GM18909 (cell line): ENCODE results near the gene HEXD.
A peak's percentile ranks its signal among the peaks of the same experiment; 100 is the strongest.
"Not testable (repeated sequence)": the region's sequence is repeated elsewhere in the genome, so short reads cannot be mapped to it uniquely, and the experiment has no call there.

ENCODE experiments used
- ATAC-seq: cut with Tn5 transposase; IDR thresholded peaks from one replicate; pipeline ENCODE4 v1.9.1; 2021; ENCODE audit warnings: mild to moderate bottlenecking; ENCODE audit not compliant: unreplicated experiment, poor library complexity

HEXD gene

DNA sequence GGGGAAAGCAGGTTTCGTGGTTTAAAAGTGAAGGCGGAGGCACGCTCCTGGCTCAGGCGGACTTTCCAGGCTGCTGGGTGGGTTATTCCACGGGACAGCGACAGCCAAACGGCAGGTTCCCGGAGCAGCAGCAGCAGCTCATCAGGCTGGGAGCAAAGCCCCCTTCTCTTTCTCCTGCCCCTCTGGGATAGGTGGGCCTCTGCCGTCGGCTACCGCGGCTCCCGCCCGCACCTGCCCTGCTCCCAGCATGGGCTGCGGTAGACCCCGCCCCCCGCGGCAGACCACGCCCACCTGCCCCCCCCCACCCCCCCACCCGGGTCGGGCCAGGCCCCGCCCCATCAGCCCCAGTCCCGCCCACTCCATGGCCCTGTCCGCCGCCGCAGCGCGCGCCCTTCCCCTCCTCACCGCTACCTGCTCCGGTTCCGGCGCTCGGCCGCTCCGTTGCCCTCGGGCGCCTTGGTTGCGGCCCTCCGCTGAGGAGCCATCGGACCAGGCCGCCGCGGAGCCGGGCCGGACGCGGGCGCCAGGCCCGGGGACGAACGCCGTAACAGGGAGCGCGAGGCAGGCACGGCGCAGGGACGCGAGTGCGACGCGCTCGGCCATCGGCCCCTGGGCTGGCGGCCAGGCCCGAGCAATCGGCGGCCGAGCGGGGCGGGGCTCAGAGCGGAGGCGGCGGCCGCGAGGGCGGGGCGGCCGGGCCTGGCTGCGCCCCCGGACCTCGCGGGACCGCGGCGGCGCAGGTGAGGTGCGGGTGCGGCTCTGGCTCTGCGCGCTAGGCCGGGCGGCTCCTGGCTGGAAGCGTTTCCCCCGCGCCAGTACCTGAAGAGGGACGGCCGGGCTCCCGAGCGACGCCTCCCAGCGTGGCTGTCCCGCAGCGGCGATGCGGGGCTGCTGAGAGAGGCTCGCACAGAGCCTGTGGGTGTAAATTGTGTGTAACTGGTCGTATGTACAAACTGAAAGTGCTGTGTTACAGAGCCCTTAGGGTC lies at the start of gene HEXD, which contains the start of gene OGFOD3:
Gene HEXD, plus strand, starts transcription at position 347 of the 986 bp plus-strand sequence. CDS start 1,453 bp downstream, outside the sequence.
Gene OGFOD3, minus strand, starts transcription at position 586 of the 986 bp plus-strand sequence. Its CDS starts 101 bp downstream, at position 485.
- ATAC-seq = peak; percentile 86

DNA sequence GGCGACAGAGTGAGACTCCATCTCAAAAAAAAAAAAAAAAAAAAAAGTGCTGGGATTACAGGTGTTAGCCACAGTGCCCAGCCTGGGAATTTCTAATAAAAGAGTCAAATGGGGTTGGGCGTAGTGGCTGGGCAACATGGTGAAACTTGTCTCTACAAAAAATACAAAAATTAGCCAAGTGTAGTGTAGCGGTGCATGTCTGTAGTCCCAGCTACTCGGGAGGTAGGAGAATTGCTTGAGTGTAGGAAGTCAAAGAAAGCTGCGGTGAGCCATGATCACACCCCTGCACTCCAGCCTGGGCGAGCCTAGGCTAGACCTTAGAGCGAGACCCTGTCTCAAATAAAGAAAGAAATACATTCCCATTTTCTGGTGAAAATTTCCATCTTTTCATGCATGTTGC lies 48.9 kb upstream of the HEXD start:
- ATAC-seq = no peak

DNA sequence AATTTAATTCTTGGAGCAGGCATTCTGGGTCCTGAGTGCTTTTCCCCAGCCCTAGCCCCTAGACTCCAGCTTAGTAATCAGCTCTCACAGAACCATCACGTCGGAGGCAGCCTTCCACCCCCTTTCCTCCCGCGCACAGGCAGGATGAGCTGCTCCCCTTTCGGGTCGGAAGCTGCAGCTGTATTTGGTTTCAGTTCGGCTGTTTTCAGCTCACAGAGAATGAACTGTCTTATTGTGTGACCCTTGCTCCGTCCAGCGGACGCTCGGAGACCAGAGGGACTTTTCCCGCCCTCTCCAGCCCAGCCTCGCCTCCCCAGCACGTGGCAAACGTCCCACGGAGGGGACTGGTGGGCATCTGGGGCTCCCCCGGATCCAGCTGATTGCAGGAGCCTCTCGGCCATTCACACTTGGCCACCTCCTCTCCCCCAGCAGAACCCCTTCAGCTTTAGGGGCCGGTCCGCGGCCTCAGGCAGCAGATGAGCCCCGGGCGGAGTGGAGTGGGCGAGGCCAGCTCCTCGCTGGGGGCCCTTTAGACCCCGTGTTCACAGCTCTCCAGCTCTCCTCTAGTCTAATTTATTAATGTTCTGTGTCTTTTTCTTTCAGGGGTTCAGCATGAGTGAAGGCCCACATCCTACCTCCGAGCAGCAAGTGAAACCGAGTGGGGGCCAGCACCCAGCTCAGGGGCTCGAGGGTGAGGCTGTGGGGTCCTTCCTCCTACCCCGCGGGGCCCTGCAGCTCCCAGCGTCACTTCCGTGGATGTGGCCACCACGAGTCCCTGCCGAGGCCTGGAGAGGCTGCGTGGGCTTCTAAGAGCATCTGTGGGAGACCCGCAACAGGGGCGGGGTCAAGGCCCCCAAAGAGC lies 47.4 kb upstream of the HEXD start:
- no peak for ATAC-seq

DNA sequence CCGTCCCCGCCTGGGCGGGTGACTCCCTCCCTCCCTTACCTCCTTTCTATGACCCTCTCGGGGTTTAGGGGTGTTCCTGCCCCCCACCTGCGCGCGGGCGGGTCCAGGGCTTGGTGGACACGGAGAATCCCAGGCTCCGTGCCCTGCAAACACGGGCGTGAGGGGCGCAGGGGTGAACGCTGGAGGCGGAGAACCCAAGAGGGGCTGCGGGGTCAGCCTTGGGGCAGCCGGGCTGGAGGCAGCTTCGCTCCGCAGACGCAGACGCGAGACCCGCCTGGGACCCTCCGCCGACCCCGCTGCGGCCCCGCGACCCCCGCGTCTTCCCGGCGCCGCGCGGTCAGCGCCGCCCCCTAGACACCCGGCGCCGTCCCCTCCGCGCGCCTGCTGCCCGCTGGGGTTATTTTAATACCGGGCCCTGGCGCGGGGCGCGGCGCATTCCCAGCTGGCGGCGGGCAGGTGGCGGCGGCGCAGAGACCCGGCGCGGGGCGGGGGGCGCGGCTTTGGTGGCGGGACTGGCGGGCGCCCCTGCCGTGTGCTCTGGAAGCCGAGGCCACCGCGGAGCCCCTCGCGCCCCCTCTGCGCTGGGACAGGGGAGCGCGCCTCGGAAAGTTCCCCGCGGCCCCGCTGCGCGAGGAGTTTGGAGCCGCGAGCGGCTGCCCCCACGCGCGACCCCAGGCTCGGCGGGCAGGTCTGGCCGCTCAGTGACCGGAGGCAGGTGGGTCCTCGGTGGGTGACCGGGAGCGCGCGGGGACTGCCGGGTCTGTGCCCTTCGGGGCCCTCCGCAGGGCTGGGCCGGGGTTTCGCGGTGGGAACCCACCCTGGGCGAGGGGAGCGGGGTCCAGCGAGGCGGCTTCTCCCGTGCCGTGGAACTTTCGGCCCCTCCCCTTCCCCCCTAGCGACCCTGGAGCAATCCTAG lies 46.6 kb upstream of the HEXD start, which contains the start of gene UTS2R:
Gene UTS2R, plus strand, starts transcription at position 433 of the 916 bp plus-strand sequence. CDS start 2,560 bp downstream, outside the sequence.
- ATAC-seq = no peak

DNA sequence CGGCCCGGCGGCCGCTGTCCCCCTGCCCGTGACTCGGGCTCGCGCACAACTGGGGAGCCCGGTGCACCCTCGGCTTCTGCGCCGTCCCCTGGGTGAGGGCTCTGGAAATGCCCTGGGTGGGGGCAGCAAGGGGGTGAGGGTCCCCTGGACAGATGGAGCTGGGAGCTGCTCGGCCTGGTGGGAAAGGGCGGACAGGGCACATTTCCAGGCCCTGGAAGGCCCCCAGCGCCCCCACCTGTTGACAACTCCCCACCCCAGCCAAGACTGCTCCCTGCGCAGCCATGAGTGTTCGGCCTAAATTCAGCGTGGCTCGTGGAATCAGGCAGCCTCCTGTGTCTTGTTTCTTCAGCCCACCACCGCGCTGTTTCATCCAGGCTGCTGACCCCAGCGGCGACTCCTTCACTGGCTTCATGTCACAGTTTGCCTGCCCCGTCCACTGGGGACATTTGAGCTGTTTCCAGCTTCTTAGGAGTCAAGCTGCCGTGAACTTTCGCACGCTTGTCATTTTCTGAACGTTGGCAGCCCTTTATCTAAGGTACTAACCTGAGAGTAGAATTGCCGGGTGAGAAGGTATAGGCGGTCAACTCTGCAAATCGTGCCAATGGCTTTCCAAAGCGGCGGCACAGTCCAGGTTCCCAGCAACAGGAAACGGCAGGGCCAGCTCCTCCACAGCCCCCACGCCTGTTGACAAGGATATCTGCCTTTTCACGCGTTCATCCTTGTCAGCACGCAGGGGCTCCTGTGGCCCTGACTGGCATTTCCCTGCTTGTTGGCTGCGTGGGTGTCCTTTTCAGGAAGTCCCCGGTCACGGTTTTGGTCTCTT lies 45.7 kb upstream of the HEXD start:
- no peak for ATAC-seq

DNA sequence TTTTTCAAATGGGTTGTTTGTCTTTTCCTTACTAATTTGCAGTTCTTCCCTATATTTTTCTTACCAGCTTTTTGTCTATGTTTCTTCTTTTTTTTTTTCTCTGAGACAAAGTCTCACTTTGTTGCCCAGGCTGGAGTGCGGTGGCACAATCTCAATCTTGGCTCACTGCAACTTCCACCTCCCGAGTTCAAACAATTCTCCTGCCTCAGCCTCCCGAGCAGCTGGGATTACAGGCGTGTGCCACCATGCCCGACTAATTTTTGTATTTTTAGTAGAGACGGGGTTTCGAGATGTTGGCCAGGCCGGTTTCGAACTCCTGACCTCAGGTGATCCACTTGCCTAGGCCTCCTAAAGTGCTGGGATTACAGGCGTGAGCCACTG lies 45.1 kb upstream of the HEXD start:
- ATAC-seq = not testable (repeated sequence)

DNA sequence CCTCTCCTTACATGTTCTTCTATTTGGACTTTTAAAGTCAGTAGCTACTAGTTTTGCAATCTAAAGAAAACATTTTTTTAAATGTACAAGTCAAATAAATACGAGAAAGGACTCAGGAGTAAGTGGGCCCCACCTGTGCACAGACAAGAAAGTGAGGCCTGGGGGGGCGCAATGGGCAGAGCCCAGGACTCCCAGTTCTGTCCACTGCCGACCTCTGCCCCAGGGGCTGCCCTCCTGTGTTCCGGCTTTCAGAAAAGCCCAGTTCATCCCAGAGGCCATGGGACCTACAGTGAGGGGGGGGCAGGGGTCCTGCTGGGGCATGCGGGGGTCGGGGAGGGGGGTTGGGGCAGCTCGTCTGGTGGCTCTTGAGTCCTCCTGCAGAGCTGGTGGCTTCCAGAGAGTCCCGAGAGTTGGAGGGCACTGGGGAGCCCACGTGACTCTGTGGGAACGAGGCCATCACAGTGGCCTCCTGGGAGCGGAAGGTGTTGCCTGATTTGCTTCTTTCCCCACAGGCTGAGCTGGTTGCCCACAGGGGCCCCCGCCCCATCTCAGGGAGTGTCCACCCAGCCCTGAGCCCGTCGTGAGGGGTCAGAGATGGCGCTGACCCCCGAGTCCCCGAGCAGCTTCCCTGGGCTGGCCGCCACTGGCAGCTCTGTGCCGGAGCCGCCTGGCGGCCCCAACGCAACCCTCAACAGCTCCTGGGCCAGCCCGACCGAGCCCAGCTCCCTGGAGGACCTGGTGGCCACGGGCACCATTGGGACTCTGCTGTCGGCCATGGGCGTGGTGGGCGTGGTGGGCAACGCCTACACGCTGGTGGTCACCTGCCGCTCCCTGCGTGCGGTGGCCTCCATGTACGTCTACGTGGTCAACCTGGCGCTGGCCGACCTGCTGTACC lies 44.2 kb upstream of the HEXD start:
- no peak for ATAC-seq

DNA sequence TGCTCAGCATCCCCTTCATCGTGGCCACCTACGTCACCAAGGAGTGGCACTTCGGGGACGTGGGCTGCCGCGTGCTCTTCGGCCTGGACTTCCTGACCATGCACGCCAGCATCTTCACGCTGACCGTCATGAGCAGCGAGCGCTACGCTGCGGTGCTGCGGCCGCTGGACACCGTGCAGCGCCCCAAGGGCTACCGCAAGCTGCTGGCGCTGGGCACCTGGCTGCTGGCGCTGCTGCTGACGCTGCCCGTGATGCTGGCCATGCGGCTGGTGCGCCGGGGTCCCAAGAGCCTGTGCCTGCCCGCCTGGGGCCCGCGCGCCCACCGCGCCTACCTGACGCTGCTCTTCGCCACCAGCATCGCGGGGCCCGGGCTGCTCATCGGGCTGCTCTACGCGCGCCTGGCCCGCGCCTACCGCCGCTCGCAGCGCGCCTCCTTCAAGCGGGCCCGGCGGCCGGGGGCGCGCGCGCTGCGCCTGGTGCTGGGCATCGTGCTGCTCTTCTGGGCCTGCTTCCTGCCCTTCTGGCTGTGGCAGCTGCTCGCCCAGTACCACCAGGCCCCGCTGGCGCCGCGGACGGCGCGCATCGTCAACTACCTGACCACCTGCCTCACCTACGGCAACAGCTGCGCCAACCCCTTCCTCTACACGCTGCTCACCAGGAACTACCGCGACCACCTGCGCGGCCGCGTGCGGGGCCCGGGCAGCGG lies 43.4 kb upstream of the HEXD start:
- no peak for ATAC-seq

DNA sequence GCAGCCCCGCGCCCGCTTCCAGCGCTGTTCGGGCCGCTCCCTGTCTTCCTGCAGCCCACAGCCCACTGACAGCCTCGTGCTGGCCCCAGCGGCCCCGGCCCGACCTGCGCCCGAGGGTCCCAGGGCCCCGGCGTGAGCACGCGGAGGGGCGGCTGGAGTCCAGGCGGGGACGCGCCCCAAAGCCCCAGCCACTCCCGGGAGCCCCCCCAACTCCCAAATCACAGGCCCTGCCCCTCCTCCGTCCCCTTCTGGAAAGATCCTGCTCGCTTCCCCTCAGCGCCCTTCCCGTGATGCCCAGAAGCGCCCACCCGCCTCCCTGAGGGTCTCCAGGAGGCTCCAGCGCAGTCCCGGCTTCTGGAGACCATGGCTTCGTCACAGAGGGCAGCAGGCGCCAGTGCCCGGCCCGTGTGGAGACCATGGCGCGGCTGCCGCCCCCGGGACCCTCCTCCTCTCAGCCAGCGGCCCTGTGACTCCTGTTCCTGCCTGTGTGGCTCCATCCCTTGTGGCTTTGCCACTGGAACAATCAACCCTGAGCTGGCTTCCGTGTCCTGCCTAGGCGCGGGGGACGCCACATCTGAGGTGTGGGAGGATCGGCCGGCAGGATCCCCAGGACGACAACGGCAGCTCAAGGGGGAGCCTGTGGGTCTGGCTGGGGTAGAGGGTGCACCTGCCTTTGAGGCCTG lies 42.6 kb upstream of the HEXD start:
- no peak for ATAC-seq

DNA sequence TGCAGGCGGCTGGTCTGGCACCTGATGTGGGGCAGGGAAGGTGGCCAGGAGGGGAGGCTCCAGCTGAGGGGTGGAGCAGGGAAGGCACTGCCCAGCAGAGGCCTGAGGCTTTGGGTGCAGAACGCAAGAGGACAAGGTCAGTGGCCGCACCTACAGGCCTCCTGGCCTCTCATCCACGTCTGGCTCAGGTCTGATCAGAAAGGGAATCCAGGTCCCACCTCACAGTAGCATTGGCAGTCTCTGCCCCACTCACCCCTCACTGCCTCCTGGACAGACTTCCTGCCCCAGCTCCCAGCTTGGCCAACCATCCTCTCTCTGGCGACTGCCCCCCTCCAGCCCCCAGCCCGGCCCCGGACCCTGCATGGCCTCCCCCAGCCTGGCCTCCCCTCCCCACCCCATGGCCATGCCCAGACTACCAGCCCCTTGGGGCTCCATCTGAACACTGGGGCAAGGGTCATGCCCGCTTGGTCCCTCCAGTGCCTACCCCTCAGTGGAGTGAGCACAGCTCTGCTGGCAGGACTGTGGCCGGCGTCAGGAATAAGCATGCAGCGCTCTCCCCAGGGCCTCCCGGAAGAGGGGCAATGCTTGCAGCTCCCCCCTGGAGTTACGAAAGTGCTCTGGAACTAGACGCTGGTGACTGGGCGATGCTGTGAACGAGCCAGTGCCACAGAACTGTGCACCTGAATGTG lies 42.0 kb upstream of the HEXD start:
- ATAC-seq = no peak

DNA sequence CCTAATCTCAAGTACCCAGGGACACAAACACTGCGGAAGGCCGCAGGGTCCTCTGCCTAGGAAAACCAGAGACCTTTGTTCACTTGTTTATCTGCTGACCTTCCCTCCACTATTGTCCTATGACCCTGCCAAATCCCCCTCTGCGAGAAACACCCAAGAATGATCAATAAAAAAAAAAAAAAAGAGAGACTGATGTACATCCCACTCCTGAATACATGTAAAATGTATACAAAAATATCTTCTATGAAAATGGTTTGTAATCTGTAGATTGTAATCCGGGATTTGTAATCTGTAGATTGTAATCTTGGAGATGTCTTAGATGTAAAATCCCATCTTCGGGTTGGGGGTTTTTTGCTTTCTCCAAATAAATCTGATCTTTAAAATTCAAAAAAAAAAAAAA lies 40.9 kb upstream of the HEXD start:
- not testable (repeated sequence) for ATAC-seq

DNA sequence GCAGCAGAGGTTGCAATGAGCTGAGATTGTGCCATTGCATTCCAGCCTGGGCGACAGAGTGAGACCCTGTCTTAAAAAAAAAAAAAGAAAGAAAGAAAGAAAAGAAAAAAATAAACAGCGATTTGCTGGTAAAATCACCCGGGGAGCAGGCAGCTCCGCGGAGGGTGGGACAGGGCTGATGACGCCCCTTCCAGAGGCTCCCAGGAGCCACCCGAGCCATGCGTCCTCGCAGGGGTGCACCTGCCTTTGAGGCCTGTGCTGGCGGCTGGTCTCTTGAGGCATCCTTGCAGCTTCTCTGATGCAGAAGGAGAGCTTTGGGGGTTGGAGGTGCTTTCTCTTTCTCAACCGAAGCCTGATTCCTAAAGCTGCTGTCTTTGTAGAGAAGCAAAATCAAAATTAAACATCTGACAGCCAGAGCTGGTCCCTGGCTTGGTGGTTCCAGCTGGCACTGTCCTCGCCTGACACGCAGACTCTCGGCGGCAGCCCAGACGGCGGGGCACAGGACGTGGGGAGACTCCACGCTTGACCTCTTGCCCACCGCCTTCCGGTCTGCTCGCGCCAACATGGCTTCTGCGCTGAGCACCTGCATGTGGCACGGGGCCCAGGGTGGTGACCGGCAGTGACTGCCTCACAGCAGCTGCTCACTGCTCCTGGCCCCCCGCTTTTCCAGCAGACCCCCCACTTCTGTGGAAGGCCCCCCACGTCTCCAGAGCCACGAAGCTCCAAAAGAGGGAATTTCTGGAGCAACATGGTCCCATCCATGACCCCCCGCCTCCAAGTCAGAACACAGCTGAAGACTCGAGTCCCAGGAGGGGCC lies 40.0 kb upstream of the HEXD start:
- ATAC-seq = no peak

DNA sequence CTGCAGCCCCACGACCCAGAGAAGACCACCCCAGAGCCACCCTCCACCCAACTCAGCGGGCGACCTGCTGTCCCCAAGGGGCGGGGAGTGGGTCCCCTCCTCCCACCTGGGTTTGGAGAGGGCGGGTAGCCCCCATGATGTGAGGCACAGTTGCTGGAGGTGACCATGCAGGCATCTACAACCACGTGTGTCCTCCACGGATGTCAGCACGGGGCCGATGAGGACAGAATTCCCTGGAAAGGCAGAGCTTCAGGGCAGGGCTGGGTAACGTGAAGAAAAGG lies 39.5 kb upstream of the HEXD start:
- ATAC-seq = no peak

DNA sequence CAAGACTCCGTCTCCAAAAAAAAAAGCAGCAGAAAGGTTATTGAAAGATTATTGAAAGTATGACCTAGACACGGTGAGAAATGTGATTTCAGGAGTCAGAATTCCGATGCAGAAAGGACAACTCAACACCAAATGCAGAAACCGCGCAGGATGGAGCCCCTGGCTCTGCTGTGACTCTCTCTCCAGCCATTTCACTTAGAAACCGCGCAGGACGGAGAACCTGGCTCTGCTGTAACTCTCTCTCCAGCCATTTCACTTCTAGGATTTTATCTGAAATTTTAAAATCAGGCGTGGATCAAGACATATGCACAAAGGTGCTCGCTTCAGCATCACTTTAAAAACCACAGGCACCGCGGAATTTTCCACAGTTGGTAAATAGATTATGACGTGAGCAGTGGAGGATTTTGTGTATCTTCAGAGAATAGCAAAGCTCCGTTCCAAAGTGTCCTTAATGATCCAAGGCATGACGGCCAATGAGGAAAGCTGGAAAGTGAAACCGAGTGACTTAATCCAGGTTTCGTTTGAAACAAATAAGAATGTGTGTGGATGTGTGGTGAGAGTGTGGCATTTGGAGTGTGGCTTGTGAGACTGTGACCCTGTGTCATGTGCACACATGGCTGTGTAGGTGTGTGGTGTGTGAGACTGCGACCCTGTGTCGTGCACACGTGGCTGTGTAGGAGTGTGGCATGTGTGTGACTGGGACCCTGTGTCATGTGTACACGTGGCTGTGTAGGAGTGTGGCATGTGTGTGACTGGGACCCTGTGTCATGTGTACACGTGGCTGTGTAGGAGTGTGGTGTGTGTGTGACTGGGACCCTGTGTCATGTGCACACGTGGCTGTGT lies 37.1 kb upstream of the HEXD start:
- ATAC-seq = no peak

DNA sequence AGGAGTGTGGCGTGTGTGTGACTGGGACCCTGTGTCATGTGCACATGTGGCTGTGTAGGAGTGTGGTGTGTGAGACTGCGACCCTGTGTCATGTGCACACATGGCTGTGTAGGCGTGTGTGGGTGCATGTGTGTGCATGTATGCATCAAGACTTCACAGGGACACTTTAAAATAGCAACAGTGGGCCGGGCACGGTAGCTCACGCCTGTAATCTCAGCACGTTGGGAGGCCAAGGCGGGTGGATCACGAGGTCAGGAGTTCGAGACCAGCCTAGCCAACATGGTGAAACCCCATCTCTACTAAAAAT lies 36.5 kb upstream of the HEXD start:
- ATAC-seq = not testable (repeated sequence)
